ENCODE results near the gene TFPI2. TPM values are rescaled to one million over a fixed set of nuclear protein-coding genes. Genes with fewer than 3 reads are reported as not detected.

The TFPI2 gene
- total RNA-seq, 1 donor from 2014 or later = 27.7 TPM

GRCh38 chr7:93910076-93910994, 19.8 kb upstream of the TFPI2 start:
- DNase-seq (ENCODE audit: low spot score) = peak; percentile 92

GRCh38 chr7:93906267-93906666, 15.7 kb upstream of the TFPI2 start, which contains the start of gene GNGT1:
Gene GNGT1, plus strand, starts transcription at chr7:93906567. Its CDS starts 180 bp downstream, at chr7:93906747.
- no peak for DNase-seq (ENCODE audit: low spot score)

GRCh38 chr7:93902777-93903423, 12.3 kb upstream of the TFPI2 start:
- peak; percentile 42 for DNase-seq (ENCODE audit: low spot score)

GRCh38 chr7:93897680-93898079, 7.1 kb upstream of the TFPI2 start:
- no peak for DNase-seq (ENCODE audit: low spot score)

- peak; percentile 71 for DNase-seq (ENCODE audit: low spot score)
Measured at GRCh38 chr7:93895859-93896600, 5.5 kb upstream of the TFPI2 start.

- DNase-seq (ENCODE audit: low spot score) = no peak
Measured at GRCh38 chr7:93894966-93895640, 4.5 kb upstream of the TFPI2 start.

- no peak for DNase-seq (ENCODE audit: low spot score)
Measured at GRCh38 chr7:93894426-93894825, 3.9 kb upstream of the TFPI2 start.

GRCh38 chr7:93890041-93890463, 501 bp downstream of the TFPI2 start:
- DNase-seq (ENCODE audit: low spot score) = peak; percentile 58

- DNase-seq (ENCODE audit: low spot score) = no peak
Measured at GRCh38 chr7:93889261-93889660, 1.3 kb downstream of the TFPI2 start.

- no peak for DNase-seq (ENCODE audit: low spot score)
Measured at GRCh38 chr7:93884541-93884940, 6.0 kb downstream of the TFPI2 start.

GRCh38 chr7:93883917-93884345, 6.6 kb downstream of the TFPI2 start:
- no peak for DNase-seq (ENCODE audit: low spot score)

GRCh38 chr7:93883078-93883916, 7.3 kb downstream of the TFPI2 start:
- DNase-seq (ENCODE audit: low spot score) = no peak

GRCh38 chr7:93882468-93882867, 8.1 kb downstream of the TFPI2 start:
- DNase-seq (ENCODE audit: low spot score) = no peak

- DNase-seq (ENCODE audit: low spot score) = no peak
Measured at GRCh38 chr7:93879356-93879755, 11.2 kb downstream of the TFPI2 start.

GRCh38 chr7:93877742-93878141, 12.8 kb downstream of the TFPI2 start:
- DNase-seq (ENCODE audit: low spot score) = no peak

GRCh38 chr7:93873998-93874574, 16.5 kb downstream of the TFPI2 start:
- no peak for DNase-seq (ENCODE audit: low spot score)

- no peak for DNase-seq (ENCODE audit: low spot score)
Measured at GRCh38 chr7:93866886-93867285, 23.7 kb downstream of the TFPI2 start.

GRCh38 chr7:93862651-93863050, 27.9 kb downstream of the TFPI2 start:
- no peak for DNase-seq (ENCODE audit: low spot score)

GRCh38 chr7:93861325-93861949, 29.1 kb downstream of the TFPI2 start:
- DNase-seq (ENCODE audit: low spot score) = no peak

- DNase-seq (ENCODE audit: low spot score) = no peak
Measured at GRCh38 chr7:93860261-93860660, 30.3 kb downstream of the TFPI2 start.
